ENCODE data around the gene PDE7B. TPM values are rescaled to one million over a fixed set of nuclear protein-coding genes. Genes with fewer than 3 reads are reported as not detected.

The PDE7B gene
- total RNA-seq, 1 experiment from 2014 or later, result not detected

DNA sequence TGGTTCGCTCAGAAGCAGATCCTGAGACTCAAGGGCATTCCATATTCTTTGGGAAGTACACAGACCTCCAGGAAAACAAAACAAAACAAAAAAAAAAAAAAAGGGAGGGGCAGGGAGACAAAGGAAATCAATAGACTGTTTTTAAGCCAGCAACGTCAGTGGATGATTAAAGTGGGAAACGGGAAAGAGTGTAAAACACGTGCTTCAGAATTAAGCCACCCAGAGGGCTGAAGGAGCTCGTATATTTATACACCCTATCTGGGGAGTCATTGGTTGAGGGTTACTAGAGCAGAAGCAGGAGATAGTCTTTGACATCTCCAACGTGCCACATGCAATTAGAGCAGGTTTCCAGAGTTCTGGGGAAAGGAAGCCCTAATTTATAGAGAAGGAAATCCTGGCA is 26.2 kb downstream of the PDE7B start:
- Mint-ChIP-seq H3K4me3 (no peak overlapping the region), H3K27me3 (ENCODE audit: low read depth) (no peaks in the 10 kb centered on the region), H3K4me1 (peaks cover 19% of the 10 kb centered on the region), H3K9me3 (no peaks in the 10 kb centered on the region), H3K27ac (no peak overlapping the region), H3K36me3 (no peaks in the 10 kb centered on the region)
- no peak for ATAC-seq
- CTCF ChIA-PET, result no interaction called here
- DNase-seq (ENCODE audit: low spot score), result no peak
- no peak for TF ChIP-seq ZNF263 (CRISPR knock-in tag; IDR thresholded peaks at IDR 0.05; ENCODE audit: low read depth)
- TF ChIP-seq, protein P1, sequence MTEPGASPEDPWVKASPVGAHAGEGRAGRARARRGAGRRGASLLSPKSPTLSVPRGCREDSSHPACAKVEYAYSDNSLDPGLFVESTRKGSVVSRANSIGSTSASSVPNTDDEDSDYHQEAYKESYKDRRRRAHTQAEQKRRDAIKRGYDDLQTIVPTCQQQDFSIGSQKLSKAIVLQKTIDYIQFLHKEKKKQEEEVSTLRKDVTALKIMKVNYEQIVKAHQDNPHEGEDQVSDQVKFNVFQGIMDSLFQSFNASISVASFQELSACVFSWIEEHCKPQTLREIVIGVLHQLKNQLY (CRISPR knock-in tag; IDR thresholded peaks at IDR 0.05), result no peak
- TF ChIP-seq, protein P2, sequence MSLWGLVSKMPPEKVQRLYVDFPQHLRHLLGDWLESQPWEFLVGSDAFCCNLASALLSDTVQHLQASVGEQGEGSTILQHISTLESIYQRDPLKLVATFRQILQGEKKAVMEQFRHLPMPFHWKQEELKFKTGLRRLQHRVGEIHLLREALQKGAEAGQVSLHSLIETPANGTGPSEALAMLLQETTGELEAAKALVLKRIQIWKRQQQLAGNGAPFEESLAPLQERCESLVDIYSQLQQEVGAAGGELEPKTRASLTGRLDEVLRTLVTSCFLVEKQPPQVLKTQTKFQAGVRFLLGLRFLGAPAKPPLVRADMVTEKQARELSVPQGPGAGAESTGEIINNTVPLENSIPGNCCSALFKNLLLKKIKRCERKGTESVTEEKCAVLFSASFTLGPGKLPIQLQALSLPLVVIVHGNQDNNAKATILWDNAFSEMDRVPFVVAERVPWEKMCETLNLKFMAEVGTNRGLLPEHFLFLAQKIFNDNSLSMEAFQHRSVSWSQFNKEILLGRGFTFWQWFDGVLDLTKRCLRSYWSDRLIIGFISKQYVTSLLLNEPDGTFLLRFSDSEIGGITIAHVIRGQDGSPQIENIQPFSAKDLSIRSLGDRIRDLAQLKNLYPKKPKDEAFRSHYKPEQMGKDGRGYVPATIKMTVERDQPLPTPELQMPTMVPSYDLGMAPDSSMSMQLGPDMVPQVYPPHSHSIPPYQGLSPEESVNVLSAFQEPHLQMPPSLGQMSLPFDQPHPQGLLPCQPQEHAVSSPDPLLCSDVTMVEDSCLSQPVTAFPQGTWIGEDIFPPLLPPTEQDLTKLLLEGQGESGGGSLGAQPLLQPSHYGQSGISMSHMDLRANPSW (CRISPR knock-in tag; conservative IDR thresholded peaks at IDR 0.05; ENCODE audit: low read depth), result no peak
- no peak for TF ChIP-seq JAZF1 (CRISPR knock-in tag; IDR thresholded peaks at IDR 0.05)
- POLR2A ChIA-PET, result no interaction called here

DNA sequence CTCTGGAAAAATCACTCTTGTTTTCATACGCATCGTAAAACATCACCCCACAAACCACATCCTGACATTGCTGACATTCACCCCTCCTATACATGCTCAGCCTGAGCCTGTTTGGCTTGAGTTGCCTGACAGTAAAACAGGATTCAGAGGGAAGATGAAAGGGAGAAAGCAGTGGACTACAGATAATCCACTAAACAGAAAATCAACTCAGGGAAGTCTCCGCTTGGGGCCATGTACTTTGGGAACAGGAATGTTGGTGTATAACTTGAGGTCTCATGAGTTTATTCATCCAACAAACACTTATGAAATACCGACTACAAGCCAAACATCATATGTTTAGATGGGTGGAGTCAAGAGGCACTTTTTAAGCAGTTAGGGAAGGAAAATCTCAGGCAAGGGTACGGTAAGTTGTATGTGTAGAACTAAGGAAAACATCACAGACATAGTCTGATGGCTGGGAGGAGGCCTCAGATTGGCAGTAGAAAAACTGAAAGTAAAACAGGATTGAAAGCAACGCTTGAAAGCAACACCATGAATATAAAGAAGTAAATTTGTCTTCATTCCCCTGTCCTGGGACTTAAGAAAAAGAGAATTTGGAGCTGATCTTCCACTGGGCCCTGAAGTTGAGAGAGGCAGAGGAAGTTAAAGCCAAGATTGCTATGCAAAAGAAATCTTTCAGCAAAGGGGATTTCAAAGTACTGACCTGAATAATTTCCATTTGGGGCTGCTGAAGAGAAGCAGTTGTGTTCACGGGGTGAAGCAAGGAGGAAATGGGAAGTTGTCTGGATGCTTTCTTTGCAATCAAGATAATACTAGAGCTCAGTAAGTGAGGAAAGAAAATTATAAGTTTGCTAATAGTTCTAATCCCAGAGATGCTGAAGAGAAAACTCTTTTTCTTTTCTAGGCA is 28.8 kb downstream of the PDE7B start:
- Mint-ChIP-seq H3K27ac (peak overlapping the region; percentile 61; the same call in 1 of the 2 replicates), H3K4me1 (peaks cover 19% of the 10 kb centered on the region), H3K27me3 (ENCODE audit: low read depth) (no peaks in the 10 kb centered on the region), H3K36me3 (no peaks in the 10 kb centered on the region), H3K4me3 (no peak overlapping the region), H3K9me3 (no peaks in the 10 kb centered on the region)
- DNase-seq (ENCODE audit: low spot score) (no peak), ATAC-seq (no peak)
- ChIA-PET POLR2A (no interaction called here), CTCF (no interaction called here)
- TF ChIP-seq, protein P3, sequence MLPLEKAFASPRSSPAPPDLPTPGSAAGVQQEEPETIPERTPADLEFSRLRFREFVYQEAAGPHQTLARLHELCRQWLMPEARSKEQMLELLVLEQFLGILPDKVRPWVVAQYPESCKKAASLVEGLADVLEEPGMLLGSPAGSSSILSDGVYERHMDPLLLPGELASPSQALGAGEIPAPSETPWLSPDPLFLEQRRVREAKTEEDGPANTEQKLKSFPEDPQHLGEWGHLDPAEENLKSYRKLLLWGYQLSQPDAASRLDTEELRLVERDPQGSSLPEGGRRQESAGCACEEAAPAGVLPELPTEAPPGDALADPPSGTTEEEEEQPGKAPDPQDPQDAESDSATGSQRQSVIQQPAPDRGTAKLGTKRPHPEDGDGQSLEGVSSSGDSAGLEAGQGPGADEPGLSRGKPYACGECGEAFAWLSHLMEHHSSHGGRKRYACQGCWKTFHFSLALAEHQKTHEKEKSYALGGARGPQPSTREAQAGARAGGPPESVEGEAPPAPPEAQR (CRISPR knock-in tag; IDR thresholded peaks at IDR 0.05), result no peak
- TF ChIP-seq FOXJ3 (CRISPR knock-in tag; IDR thresholded peaks at IDR 0.05; ENCODE audit: borderline replicate concordance), result no peak
- TF ChIP-seq, protein P4, sequence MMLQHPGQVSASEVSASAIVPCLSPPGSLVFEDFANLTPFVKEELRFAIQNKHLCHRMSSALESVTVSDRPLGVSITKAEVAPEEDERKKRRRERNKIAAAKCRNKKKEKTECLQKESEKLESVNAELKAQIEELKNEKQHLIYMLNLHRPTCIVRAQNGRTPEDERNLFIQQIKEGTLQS (CRISPR knock-in tag; conservative IDR thresholded peaks at IDR 0.05), result no peak
- no peak for TF ChIP-seq CREB1 (CRISPR knock-in tag; IDR thresholded peaks at IDR 0.05)
- TF ChIP-seq MXD4 (CRISPR knock-in tag; IDR thresholded peaks at IDR 0.05; ENCODE audit: borderline replicate concordance), result no peak
- TF ChIP-seq, protein P5, sequence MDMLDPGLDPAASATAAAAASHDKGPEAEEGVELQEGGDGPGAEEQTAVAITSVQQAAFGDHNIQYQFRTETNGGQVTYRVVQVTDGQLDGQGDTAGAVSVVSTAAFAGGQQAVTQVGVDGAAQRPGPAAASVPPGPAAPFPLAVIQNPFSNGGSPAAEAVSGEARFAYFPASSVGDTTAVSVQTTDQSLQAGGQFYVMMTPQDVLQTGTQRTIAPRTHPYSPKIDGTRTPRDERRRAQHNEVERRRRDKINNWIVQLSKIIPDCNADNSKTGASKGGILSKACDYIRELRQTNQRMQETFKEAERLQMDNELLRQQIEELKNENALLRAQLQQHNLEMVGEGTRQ (CRISPR knock-in tag; IDR thresholded peaks at IDR 0.05), result no peak
- no peak for TF ChIP-seq ZNF121 (CRISPR knock-in tag; IDR thresholded peaks at IDR 0.05)
- no peak for TF ChIP-seq ZNF263 (CRISPR knock-in tag; IDR thresholded peaks at IDR 0.05; ENCODE audit: low read depth)
- TF ChIP-seq, protein P6, sequence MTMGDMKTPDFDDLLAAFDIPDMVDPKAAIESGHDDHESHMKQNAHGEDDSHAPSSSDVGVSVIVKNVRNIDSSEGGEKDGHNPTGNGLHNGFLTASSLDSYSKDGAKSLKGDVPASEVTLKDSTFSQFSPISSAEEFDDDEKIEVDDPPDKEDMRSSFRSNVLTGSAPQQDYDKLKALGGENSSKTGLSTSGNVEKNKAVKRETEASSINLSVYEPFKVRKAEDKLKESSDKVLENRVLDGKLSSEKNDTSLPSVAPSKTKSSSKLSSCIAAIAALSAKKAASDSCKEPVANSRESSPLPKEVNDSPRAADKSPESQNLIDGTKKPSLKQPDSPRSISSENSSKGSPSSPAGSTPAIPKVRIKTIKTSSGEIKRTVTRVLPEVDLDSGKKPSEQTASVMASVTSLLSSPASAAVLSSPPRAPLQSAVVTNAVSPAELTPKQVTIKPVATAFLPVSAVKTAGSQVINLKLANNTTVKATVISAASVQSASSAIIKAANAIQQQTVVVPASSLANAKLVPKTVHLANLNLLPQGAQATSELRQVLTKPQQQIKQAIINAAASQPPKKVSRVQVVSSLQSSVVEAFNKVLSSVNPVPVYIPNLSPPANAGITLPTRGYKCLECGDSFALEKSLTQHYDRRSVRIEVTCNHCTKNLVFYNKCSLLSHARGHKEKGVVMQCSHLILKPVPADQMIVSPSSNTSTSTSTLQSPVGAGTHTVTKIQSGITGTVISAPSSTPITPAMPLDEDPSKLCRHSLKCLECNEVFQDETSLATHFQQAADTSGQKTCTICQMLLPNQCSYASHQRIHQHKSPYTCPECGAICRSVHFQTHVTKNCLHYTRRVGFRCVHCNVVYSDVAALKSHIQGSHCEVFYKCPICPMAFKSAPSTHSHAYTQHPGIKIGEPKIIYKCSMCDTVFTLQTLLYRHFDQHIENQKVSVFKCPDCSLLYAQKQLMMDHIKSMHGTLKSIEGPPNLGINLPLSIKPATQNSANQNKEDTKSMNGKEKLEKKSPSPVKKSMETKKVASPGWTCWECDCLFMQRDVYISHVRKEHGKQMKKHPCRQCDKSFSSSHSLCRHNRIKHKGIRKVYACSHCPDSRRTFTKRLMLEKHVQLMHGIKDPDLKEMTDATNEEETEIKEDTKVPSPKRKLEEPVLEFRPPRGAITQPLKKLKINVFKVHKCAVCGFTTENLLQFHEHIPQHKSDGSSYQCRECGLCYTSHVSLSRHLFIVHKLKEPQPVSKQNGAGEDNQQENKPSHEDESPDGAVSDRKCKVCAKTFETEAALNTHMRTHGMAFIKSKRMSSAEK (CRISPR knock-in tag; IDR thresholded peaks at IDR 0.05; ENCODE audit: borderline replicate concordance), result no peak
- TF ChIP-seq KAT7 (CRISPR knock-in tag; IDR thresholded peaks at IDR 0.05; ENCODE audit: borderline replicate concordance), result no peak
- TF ChIP-seq JAZF1 (CRISPR knock-in tag; IDR thresholded peaks at IDR 0.05), result no peak
- TF ChIP-seq, protein P7, sequence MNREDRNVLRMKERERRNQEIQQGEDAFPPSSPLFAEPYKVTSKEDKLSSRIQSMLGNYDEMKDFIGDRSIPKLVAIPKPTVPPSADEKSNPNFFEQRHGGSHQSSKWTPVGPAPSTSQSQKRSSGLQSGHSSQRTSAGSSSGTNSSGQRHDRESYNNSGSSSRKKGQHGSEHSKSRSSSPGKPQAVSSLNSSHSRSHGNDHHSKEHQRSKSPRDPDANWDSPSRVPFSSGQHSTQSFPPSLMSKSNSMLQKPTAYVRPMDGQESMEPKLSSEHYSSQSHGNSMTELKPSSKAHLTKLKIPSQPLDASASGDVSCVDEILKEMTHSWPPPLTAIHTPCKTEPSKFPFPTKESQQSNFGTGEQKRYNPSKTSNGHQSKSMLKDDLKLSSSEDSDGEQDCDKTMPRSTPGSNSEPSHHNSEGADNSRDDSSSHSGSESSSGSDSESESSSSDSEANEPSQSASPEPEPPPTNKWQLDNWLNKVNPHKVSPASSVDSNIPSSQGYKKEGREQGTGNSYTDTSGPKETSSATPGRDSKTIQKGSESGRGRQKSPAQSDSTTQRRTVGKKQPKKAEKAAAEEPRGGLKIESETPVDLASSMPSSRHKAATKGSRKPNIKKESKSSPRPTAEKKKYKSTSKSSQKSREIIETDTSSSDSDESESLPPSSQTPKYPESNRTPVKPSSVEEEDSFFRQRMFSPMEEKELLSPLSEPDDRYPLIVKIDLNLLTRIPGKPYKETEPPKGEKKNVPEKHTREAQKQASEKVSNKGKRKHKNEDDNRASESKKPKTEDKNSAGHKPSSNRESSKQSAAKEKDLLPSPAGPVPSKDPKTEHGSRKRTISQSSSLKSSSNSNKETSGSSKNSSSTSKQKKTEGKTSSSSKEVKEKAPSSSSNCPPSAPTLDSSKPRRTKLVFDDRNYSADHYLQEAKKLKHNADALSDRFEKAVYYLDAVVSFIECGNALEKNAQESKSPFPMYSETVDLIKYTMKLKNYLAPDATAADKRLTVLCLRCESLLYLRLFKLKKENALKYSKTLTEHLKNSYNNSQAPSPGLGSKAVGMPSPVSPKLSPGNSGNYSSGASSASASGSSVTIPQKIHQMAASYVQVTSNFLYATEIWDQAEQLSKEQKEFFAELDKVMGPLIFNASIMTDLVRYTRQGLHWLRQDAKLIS (CRISPR knock-in tag; IDR thresholded peaks at IDR 0.05; ENCODE audit: borderline replicate concordance), result no peak
- TF ChIP-seq, protein P8, sequence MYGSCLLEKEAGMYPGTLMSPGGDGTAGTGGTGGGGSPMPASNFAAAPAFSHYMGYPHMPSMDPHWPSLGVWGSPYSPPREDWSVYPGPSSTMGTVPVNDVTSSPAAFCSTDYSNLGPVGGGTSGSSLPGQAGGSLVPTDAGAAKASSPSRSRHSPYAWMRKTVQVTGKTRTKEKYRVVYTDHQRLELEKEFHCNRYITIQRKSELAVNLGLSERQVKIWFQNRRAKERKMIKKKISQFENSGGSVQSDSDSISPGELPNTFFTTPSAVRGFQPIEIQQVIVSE (CRISPR knock-in tag; IDR thresholded peaks at IDR 0.05; ENCODE audit: borderline replicate concordance), result no peak
- TF ChIP-seq NFYB (CRISPR knock-in tag; conservative IDR thresholded peaks at IDR 0.05; ENCODE audit: low read depth), result no peak
- no peak for TF ChIP-seq NR3C1 (CRISPR knock-in tag; conservative IDR thresholded peaks at IDR 0.05; ENCODE audit: low read depth)

All from WTC11 (cell line).